ENCODE measurements around the gene ARMC9. TPM values are rescaled to one million over a fixed set of nuclear protein-coding genes. Genes with fewer than 3 reads are reported as not detected.

ARMC9 gene
- total RNA-seq, 1 experiment from 2014 or later: 42.7 TPM

- no peak for ATAC-seq
These were observed 120.5 kb downstream of the ARMC9 start for GRCh38 chr2:231318954-231319353.

GRCh38 chr2:231319867-231320266, 121.4 kb downstream of the ARMC9 start:
- H3K27me3 ChIP-seq (ENCODE audit: control insufficient read depth, insufficient read depth, low read length): no peaks in the 10 kb centered on the region
- no peaks in the 10 kb centered on the region for H3K4me1 ChIP-seq (ENCODE audit: control insufficient read depth, insufficient read depth, low read length)
- H3K27ac ChIP-seq (ENCODE audit: low read length): no peak overlapping the region
- POLR2A ChIA-PET: no interaction called here
- no peak overlapping the region for H3K4me3 ChIP-seq (ENCODE audit: low read depth in 2 of 2, low read length in 2 of 2)
- in situ Hi-C loops (cut with HindIII; ENCODE audit: low pct_unique_long_range_greater_than_20kb, low sequenced_read_pairs) (loop anchor here (10.0 to 25.0 kb wide), 2 partner anchors 45 to 92 kb away; no protein-coding TSS in a partner anchor), intact Hi-C loops (cut with micrococcal nuclease; ENCODE audit: unreplicated experiment) (no loop called here)
- ATAC-seq: no peak
- H3K36me3 ChIP-seq (ENCODE audit: control insufficient read depth, insufficient read depth, low read length): no peaks in the 10 kb centered on the region
- no peaks in the 10 kb centered on the region for H3K9me3 ChIP-seq (ENCODE audit: control insufficient read depth, insufficient read depth, low read depth, low read length)
- no peak for DNase-seq (ENCODE audit: low read depth, low spot score)
- no TSS peak for BruUV-seq (replicated peaks)
- CTCF ChIA-PET: no interaction called here
- TF ChIP-seq POLR2AphosphoS5 (IDR thresholded peaks at IDR 0.05; ENCODE audit: low read depth, low read length) (no peak), TCF7L2 (IDR thresholded peaks at IDR 0.05; ENCODE audit: low read depth, low read length) (no peak), REST (IDR thresholded peaks at IDR 0.05; ENCODE audit: insufficient read depth in 1 of 2, low read depth in 2 of 2, low read length in 1 of 2) (no peak), SIN3A (IDR thresholded peaks at IDR 0.05; ENCODE audit: borderline replicate concordance, insufficient read depth, low read depth, low read length) (no peak), CTCF (IDR thresholded peaks at IDR 0.05) (no peak)

More at GRCh38 chr2:231318954-231319353, 120.5 kb downstream of the ARMC9 start:
- intact Hi-C loops (cut with micrococcal nuclease; ENCODE audit: unreplicated experiment) (no loop called here), in situ Hi-C loops (cut with HindIII; ENCODE audit: low pct_unique_long_range_greater_than_20kb, low sequenced_read_pairs) (loop anchor here (25.0 kb wide), 1 partner anchor 93 kb away; no protein-coding TSS in a partner anchor)
- no peak for DNase-seq (ENCODE audit: low read depth, low spot score)
- Histone ChIP-seq H3K36me3 (ENCODE audit: control insufficient read depth, insufficient read depth, low read length) (no peaks in the 10 kb centered on the region), H3K27me3 (ENCODE audit: control insufficient read depth, insufficient read depth, low read length) (no peaks in the 10 kb centered on the region), H3K4me3 (ENCODE audit: low read depth in 2 of 2, low read length in 2 of 2) (no peak overlapping the region), H3K27ac (ENCODE audit: low read length) (no peak overlapping the region; the same call in 1 of the 2 replicates), H3K4me1 (ENCODE audit: control insufficient read depth, insufficient read depth, low read length) (no peaks in the 10 kb centered on the region), H3K9me3 (ENCODE audit: control insufficient read depth, insufficient read depth, low read depth, low read length) (no peaks in the 10 kb centered on the region)
- ChIA-PET CTCF (no interaction called here), POLR2A (no interaction called here)
- TF ChIP-seq POLR2AphosphoS5 (IDR thresholded peaks at IDR 0.05; ENCODE audit: low read depth, low read length) (no peak), REST (IDR thresholded peaks at IDR 0.05; ENCODE audit: insufficient read depth in 1 of 2, low read depth in 2 of 2, low read length in 1 of 2) (no peak), SIN3A (IDR thresholded peaks at IDR 0.05; ENCODE audit: borderline replicate concordance, insufficient read depth, low read depth, low read length) (no peak), CTCF (IDR thresholded peaks at IDR 0.05) (no peak), TCF7L2 (IDR thresholded peaks at IDR 0.05; ENCODE audit: low read depth, low read length) (no peak)
- BruUV-seq (replicated peaks): no TSS peak
